ENCODE data around the gene WDFY4. TPM values are rescaled to one million over a fixed set of nuclear protein-coding genes. Genes with fewer than 3 reads are reported as not detected.
A peak's percentile ranks its signal among the peaks of the same experiment; 100 is the strongest.

WDFY4 gene
- polyA plus RNA-seq, 12 donors = 2.0 to 7.3 (median 3.0) TPM; not detected in 2

DNA sequence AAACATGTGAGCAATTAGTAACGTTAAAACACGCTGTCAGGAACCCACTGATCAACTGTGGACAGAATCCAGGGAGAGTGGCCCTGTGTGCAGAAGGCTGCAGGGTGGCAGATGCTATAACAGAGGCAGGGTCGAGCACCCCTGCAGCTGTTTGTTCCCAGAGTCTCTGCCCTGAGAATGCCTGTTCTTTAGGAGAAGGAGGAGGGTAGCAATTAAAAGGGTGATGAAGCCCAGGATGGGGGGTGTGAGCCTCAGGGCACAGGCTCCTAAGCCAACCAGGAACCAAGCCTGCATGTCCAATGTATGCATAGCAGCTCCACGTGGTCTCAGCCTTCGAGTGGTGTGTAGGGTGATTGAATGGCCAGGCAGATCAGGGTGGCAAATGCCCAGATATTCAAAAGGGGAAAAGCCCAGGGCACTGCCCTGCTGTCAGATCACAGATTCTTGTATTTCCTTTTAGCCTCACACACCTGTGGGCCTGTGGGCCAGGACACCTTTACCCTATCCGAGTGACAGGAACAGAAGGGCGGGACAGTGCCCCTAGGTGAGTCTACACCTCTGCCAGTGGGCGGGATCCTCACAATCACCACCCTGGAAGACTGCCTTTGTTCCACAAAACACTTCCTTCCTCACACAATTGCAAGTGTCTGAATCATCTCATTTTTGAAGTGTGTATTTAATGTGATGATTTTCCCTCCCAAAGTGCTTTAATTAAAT lies 7.3 kb downstream of the WDFY4 start:
- DNase-seq = no peak

DNA sequence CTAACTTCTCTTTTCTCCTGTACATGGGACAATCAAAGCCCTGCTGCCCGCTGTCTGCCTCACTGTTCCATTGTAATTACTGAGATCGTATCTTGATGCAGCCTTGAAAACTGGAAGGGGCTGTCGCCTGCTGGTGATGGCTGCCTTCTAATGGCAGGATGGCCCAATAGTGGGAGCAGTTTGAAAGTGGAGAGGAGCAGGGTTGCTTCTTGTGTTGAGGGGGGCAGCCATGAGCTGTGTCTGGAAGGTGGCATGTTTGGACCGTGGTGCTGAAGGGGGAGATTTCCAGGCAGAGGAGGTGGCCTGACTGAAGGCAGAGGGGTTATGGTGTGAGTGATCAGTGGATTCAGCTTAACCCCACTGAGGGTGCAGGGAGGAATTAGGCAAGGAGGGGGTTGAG lies 8.1 kb downstream of the WDFY4 start:
- DNase-seq = no peak

DNA sequence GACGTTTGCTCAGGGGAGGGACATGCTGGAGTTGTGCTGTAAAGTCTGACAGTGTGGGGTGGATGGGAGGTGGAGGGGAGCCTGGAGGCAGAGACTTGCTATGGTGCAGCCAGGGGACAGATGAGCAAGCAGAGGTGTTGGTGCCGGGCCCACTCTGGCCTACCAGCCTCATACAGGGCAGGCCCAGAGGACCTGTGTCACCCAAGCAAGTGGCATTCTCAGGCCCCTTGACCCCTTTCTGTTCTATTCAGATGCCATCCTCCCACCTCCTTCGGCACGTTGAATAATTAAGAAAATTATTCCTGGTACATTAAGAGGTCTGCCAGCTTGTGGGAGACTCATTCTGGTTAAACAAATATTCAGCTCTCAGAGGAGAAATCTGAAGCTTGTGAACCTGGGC lies 8.5 kb downstream of the WDFY4 start:
- DNase-seq = no peak

GRCh38 chr10:48694371-48695030 lies 9.8 kb downstream of the WDFY4 start:
- no peak for DNase-seq

DNA sequence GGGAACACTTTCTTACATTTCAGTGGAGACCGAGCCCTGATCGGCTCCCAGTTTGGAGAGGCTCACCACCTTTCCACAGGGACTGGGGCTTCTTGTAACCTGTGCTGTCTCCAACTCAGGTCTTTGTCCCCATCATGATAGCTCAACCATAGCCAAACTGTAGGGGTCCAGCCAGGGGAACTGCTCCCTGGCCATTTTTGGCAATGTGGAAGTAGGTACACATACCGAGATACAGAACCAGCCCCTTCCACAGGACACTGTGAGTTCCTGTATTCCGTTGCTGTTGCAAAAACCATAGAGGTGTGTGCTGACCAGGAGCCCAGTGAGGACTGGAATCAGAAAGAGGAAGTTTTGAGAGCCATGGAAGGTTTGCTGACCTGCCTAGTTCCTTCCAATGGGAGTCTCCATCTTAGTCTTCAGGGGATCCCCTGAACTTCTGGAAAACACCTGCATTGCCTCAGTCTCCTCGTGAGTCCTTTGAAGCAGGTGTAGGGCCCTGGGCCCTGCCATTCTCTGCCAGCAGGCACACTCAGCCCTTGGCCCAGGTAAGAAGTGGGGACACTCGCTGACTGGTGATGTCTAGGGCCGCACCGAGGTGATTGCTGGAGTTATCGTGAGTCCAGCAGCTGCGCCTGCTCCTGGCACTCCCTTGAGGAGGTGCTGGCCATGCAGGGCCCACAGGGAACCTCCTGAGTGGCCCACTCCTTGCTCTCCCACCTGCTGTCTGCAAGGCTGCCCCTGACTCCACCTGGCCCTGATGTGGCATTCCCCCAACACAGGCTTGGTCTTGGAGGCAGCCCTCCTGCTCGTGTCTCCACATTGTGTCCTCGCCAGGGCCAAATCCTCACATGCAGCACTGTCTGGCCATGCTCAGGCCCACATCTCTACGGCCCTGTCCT lies 11.2 kb downstream of the WDFY4 start:
- DNase-seq = no peak

DNA sequence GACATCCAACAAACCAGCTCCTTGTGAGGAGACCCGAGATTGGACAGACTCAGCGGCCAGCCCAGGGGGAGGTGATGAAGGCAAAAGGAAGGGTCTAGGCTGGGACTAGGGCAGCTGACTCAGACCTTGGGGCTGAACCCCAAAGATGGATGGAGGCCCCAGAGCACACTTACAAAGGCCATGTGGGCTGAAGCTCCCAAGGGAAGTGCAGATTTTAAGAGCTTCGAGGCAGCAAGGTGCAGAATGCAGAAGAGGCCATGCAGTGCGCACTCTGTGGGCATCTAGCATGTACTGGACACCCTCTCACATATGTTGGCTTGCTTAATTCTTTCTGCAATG lies 11.8 kb downstream of the WDFY4 start:
- no peak for DNase-seq

DNA sequence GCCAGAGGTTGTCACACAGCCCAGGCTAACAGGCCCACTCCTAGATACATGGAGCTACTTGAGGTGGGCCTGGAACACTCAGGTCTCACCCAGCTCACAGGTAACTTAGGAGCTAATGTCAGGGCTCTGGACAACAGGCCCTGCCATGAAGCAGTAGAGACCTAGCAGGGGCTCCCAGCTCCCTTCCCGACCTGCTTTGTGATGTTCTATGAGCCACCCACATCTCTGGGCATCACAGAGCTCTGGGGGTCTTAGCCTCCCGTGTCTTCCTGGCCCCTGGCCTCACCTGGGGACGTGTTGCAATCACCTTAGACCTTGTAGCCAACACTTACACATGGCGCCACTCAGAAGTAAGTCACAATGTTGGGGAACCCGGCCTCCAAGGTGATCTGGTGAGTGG lies 12.4 kb downstream of the WDFY4 start:
- no peak for DNase-seq

- DNase-seq = no peak
Observed at GRCh38 chr10:48697821-48698764, 13.4 kb downstream of the WDFY4 start.

- no peak for DNase-seq
Observed at GRCh38 chr10:48699011-48699627, 14.4 kb downstream of the WDFY4 start.

DNA sequence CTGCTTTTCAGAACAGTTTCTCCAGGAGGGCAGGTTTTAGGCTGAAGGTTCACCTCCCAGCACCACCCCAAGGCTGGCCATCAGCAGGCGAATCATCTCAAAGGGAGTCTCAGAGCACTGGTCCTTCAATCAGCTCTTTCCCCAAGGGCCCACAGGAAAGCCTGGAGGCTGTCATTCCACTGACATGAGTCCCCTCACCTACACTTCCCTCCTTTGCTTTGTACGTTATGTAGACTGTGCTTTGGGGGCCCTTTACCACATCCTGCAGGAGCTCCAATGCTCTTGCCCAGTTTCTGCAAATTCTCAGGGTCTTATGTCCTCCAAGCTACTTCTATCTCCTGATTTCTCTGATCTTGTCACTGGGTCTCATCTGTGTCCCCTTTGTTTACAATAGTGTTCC lies 15.4 kb downstream of the WDFY4 start:
- no peak for DNase-seq

- no peak for DNase-seq
Observed at GRCh38 chr10:48700493-48700892, 15.8 kb downstream of the WDFY4 start.

GRCh38 chr10:48701139-48701901 lies 16.6 kb downstream of the WDFY4 start:
- DNase-seq = no peak

DNA sequence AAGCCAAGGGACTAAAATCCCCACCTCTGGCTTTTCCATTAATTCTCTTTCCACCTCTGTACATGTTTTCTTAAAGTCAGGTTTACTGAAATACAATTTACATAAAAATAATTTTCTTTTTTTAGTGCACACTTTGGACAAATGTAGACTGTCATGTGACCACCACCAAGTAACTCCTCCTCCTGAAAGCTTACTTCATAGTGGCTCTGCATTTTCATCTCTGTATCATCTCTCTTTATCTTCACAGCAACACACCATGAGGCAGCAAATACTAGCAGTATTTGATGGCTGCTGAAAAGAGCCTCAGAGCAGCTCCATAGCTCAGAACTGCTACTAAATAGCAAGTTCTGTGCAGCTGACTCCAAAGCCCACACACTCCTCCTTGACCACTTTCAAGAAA lies 17.3 kb downstream of the WDFY4 start:
- DNase-seq = no peak

DNA sequence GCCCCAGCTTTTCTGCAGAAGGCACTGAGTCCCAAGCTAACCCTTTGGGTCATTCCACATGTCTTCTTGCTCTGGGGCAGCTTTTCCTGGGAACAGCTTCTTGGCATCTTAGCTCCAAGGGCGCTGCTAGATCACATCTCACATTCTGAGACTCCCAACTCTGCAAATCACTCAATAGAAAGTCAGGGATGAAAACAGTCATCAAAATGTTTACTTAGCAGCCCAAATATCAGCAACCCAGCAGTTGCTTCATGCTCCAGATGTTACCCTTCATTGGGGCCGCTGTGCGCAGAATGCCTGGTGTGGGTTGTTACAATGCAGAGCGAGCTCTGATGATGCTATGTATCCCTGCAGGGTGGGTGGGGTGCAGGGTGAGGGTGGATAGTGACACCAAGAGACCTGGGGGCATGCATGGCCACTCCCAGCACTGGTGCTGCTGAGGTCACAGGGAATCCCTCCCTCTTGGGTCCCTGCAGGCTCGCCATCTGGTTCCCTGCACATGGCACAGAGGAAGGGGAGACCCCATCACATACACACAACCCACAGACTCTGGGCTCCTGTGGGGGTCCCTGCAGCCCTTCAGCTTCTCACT lies 19.0 kb downstream of the WDFY4 start:
- no peak for DNase-seq

GRCh38 chr10:48704156-48704555 lies 19.5 kb downstream of the WDFY4 start:
- no peak for DNase-seq

DNA sequence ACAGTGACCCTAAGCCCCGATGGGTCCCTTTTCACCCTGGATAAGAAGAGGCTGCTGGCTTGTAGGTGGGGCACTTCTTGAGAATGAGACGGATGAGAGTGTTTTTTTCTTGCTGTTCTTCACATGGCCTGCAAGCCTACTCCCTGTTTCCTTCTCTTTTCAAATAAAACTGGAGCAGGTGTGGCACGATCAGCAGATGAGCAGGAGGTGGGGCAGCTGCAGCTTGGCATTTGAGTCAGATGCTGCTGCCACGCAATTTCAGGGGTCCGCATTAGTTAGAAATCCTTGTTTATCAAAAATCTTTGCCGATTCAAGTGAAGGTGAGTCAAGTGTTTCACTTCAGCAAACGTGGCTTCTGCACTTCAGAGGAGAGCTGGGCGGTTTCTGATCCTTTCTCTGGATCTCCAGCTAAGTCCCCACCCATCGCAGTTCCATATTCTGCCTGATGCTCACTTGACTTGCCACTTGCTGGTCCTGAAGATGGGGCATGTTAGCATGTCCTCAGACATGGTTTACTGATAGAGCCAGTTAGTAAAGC lies 20.8 kb downstream of the WDFY4 start:
- DNase-seq = no peak

GRCh38 chr10:48707472-48707871 lies 22.8 kb downstream of the WDFY4 start:
- DNase-seq = no peak

GRCh38 chr10:48708144-48708543 lies 23.5 kb downstream of the WDFY4 start:
- peak; percentile 25 for DNase-seq

DNA sequence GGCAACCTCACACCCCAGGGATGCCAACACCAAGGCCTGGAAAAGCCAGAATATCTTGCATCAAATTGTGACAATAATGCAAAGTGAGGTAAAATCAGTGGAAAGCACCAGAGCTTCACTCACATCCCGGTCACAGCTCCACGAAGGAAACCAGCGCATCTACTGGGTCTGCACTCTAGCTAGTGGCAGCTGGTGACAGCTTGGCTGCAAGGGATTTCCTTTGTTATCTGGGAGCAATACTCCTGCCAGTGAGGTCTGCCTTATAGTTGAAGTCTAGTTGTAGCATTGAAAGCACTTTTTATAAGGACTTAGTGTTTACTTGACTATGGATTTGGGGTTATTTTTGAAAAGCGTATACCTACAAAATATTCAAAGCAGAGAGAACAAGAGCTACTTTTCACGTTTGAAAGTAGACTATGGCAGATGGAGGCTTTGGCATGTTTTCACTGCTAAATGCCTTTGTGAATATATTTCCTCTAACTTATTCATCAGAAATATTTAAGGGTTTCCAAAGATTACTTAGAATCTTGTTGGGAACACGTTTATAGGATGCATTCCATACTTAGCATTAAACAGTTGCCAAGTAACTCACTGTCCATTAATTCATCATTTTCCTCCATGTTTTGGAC lies 26.1 kb downstream of the WDFY4 start:
- DNase-seq = no peak

Data from muscle of arm (tissue), 12 donors.